HL-60 (cell line): ENCODE data around the gene ADGRG6.

Source experiments
- CTCF ChIP-seq: IDR thresholded peaks from one replicate; pipeline ENCODE4 v1.5.1; 2011; ENCODE audit warnings: low read length, control low read depth, inconsistent platforms; ENCODE audit not compliant: insufficient read depth
- REST ChIP-seq: IDR thresholded peaks from 2 replicates; pipeline ENCODE4 v1.6.1; 2012; ENCODE audit warnings: low read depth; ENCODE audit not compliant: insufficient replicate concordance
- SPI1 ChIP-seq: IDR thresholded peaks from 2 replicates; pipeline ENCODE4 v1.6.1; 2012; ENCODE audit warnings: low read depth, mild to moderate bottlenecking, borderline replicate concordance

- TF ChIP-seq CTCF (no peak), REST (no peak), SPI1 (no peak)
These were observed 84.8 kb downstream of the ADGRG6 start for GRCh38 chr6:142386657-142387056.
